GM19467 (cell line): ENCODE measurements around the gene SETD9.

Source experiments
- ATAC-seq: cut with Tn5 transposase; IDR thresholded peaks from one replicate; pipeline ENCODE4 v1.9.1; 2021; ENCODE audit warnings: mild to moderate bottlenecking, moderate library complexity; ENCODE audit not compliant: unreplicated experiment

SETD9 gene

DNA sequence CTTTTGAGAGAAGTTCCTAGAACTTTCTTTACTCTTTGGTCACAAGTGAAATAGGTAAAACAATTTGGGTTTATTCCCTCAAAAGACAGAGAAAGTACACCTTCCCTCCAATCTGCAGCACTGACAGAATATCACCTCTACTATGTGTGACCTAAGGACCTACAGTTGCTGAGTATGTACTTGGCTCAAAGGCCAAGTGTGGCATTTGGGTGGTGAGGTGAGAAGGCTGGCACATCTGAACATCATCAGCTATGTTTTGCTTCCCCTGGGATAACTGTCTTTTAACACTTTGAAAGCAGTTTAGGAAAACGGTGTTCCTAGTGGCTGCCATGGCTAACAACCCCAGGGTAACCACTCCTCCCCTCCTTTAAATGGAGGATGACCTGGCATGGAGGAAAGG is 24.9 kb downstream of the SETD9 start:
- no peak for ATAC-seq

GRCh38 chr5:56938858-56939257 is 29.5 kb downstream of the SETD9 start:
- ATAC-seq, result no peak

DNA sequence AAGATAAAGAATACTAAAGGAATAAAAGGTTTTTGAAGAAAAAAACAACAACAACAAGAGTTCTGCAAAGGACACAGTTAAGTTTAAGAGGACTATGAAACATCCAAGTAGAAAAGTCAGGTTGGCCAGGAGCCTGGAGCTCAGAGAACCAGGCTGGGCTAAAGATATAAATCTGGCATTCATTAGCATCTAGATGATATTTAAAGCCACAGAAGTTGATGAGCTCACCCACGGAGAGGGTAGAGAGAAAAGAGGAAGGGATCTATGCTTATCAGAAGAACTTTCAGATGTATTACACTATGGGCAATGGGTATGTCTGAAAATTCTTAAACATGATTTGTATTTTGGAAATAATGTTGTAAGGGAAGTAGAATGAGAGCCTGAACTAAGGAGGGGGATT is 32.6 kb downstream of the SETD9 start:
- no peak for ATAC-seq

DNA sequence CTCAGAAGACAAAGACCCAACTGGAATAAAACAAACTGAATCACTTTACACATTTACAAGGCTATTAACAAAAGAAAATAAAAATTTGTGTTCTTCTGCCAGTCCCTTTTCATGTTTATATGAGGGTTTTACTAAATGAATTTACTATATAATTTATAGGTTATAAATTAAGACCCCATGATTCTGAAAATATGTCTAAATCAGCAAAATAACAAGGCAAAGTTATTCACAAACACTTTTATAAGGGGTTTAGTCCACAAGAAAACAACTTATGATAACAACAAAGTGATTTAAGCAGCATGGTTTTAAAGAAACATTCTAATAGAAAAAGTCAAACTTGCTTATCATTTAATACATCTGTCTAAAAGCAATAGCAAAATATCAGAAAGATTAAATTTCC is 37.7 kb downstream of the SETD9 start:
- no peak for ATAC-seq

GRCh38 chr5:56950626-56951125 is 41.3 kb downstream of the SETD9 start:
- ATAC-seq, result peak; percentile 56

GRCh38 chr5:56951126-56951945 is 41.9 kb downstream of the SETD9 start:
- ATAC-seq, result peak; percentile 37

DNA sequence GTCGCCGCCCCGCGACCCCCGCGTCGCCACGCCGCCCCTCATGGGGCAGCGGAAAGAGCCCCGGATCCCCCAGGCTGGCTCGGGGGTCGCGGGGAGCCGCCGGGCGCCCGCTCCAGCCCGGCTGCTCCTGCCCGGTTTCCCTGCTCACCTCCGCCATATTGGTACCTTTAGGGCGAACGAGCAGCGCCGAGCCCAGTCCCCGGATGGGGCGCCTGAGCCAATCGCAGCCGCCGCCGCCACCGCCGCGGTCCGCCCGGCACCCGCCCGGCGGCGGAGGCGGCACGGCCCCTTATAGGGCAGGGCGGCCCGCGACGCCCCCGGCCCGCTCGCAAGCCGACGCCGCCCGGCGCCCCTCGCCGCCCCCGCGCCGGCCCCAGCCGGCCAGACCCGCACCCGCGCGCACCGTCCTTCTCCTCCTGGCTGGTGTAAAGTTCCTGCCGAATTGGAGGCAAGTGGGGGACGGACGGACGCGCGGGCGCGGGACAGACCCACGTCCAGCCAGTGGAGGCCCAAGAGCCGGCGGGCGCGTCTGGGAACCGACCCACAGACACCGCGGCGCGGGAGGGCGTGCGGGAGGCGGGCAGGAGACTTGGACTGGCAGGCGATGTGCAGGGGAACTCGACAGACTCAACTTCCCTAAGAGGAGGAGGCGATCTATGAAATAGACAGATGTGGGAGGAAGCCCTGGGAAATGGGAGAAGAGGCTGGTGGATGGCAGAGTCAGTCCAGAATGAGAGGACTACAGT is 42.7 kb downstream of the SETD9 start, which contains the start of gene MIER3:
Gene MIER3 (minus strand): TSS at position 178 of the 746 bp plus-strand sequence. CDS start 21 bp downstream, at position 157.
- ATAC-seq, result peak; percentile 89

DNA sequence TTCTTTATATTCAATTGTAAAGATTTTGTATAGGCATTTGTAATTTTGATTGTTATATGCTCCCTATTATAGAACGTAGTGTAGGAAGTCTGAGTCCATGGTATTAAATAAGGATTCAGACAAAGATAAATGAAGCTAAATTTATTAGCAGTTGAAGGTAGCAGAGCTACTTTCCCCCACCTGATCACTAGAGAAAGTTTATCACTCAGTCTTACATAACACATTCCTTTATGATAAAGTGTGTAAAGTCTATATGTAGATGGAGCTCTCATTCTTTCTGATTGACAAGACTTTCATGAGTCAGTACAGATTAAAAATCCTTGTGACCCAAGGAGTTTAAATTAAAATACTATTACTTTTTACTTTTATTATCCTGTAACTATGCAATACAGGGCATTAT is 44.9 kb downstream of the SETD9 start:
- no peak for ATAC-seq

DNA sequence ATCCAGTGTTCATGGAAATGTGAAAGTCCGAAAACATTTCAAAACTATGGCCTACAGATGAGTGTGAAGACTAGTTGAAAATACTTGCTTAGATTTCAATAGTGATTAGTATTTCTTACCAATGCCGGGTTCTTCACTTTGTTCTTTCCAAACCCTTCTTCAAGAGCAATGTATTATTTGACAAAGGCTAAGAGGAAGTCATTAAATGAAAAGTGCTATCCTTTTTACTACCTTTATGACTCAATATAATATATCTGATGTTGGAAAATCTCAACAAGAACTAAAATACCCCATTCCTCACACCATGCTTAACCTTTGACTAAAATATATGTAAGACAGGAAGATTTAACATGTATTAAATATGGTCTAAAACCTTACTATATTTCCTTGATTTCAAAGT is 49.2 kb downstream of the SETD9 start:
- ATAC-seq, result no peak

- no peak for ATAC-seq
These were observed 49.9 kb downstream of the SETD9 start for GRCh38 chr5:56959326-56959725.

DNA sequence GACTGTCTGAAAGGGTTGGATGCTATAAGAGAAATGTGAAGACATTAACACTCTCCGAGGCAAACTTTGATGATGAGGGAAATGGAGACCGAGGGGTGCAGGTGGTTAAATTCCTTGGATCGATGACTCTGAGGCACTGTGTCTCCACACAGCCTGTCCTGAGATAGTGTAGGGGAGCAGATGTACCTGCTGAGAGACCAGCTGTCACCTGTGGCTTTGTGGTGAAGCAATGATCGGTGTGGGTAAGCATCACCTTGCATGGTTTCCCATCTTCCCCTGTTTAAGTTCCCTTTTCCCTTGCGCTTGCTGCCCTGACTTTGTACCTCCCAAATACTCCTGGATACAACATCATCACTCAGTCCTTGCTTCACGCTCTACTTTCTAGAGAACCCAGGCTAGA is 52.4 kb downstream of the SETD9 start:
- ATAC-seq, result no peak

GRCh38 chr5:56962286-56962685 is 52.9 kb downstream of the SETD9 start:
- no peak for ATAC-seq

DNA sequence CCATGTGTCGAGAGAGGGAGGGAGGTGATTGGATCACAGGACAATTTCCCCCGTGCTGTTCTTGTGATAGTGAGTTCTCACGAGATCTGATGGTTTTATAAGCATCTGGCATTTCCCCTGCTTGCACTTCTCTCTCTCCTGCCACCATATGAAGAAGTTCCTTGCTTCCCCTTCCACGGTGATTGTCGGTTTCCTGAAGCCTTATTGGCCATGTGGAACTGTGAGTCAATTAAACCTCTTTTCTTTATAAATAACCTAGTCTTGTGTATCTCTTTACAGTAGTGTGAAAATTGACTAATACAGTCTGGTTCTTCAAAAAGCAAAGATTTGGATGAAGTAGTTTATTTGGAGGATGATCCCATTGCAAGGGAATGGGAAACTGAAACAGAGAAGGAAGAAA is 53.9 kb downstream of the SETD9 start:
- no peak for ATAC-seq

DNA sequence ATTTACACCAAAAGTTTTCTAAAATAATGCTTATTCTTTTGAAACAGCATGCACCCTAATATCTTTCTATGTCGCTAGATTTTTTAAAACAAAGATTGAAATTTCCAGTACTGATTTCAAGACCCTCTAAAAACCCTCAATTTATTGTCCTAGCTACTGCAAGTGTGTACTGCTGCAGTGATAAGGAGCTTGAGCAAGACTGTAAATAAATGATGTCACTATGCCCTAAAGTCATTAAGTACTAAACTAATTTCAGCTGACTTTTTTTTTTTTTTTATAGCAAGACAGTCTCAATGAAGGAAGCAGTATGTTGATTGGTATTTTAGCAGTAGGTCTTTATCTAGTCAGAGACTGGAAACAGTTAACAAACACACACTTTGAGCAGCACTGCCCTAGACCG is 54.8 kb downstream of the SETD9 start:
- ATAC-seq, result no peak
